NCI-H524 treated with DMSO at 0.1 percent for 48 hours (cell line): ENCODE data around the gene PITX1.

ENCODE experiments used
- DNase-seq: peaks from one replicate; lab custom pipeline; 2025; lab: John Stamatoyannopoulos, UW

Gene PITX1

GRCh38 chr5:135029477-135030122 is 4.4 kb downstream of the PITX1 start:
- no peak for DNase-seq

DNA sequence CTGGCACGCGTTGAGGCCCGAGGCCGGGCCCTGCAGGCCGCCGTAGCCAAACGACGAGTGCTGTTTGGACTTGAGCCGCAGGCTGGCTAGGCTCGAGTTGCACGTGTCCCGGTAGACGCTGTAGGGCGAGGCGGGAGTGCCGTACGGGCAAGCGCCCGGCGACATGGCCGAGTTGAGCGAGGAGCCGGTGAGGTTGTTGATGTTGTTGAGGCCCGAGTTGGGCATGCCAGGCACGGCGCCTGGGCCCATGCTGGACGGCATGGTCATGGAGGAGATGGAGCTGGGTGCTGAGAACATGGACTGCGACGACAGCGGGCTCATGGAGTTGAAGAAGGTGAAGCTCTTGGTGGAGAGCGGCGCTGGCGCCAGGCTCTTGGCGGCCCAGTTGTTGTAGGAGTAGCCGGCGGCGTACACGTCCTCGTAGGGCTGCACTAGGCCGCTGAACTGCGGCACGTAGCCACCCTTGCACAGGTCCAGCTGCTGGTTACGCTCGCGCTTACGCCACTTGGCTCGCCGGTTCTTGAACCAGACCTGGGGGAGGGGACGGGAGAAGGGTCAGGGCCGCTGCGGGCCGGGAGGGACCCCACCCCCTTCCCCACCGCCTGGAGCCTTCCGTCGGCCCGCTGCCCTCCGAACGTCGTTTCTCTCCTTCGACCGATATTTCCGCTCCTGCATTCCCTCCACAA is 5.1 kb downstream of the PITX1 start:
- DNase-seq, result no peak

DNA sequence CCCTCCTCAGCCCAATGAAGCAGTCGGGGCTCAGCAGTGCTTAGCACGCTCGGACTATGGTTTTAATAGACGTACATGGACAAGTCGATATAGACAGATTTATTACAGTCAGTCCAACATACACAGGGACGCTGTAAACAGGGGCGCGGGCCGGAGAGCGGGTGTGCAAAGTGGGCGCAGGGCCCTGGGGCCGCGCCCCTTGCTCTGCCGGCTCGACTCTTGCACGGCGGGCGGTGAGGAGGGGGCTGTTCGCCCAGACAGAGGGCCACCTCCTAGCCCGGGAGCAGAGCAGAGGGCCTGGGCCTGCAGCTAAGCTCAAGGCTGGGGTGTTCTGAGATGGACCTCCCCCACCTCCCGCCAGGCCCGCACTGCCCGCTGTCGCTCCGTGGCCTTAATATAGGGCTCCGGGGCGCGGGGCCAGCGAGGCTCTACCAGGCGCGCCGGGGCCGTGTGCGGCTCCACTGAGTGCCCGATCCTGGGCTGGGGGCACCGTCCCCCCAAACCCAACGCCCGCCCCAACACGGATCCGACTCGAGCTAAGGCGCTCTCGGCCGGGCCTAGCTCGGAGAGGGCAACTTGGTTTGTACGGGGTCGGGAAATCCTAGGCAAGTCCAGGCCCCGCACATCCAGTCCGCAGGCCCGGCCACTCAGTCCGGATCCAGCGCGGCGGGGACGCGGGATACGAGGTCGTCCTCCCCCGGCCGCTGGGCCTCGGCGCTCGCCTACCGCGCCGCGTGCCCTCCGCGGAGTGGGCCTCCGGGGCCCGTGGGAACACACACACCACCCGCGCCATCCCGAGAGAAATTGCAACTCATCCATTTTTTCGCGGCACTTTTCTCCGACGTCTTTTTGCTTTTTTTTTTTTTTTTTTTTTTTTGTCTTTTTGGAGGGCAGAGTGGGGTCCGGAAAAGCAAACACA is 6.1 kb downstream of the PITX1 start:
- no peak for DNase-seq

DNA sequence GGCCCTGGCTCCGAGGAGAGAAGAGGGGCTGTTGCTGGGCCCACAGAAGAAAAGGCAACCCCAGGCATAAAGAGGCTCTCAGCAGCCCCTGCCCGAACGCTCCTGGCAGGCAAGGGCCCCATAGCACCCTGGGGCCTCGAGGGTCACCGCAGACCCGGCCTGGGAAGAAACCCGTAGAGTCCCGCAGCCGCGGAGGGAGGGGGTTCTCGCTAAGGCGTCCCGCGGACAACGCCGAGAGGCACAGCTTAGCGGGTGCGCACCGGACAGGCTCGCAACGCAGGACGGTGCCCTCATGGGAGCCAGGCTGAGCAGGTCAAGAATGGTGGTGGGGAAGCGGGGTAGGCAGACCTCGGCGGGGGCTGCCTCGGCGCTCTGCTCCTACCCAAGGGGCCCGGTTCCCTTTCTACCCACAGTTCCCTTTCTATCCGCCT is 6.7 kb downstream of the PITX1 start:
- DNase-seq, result no peak

DNA sequence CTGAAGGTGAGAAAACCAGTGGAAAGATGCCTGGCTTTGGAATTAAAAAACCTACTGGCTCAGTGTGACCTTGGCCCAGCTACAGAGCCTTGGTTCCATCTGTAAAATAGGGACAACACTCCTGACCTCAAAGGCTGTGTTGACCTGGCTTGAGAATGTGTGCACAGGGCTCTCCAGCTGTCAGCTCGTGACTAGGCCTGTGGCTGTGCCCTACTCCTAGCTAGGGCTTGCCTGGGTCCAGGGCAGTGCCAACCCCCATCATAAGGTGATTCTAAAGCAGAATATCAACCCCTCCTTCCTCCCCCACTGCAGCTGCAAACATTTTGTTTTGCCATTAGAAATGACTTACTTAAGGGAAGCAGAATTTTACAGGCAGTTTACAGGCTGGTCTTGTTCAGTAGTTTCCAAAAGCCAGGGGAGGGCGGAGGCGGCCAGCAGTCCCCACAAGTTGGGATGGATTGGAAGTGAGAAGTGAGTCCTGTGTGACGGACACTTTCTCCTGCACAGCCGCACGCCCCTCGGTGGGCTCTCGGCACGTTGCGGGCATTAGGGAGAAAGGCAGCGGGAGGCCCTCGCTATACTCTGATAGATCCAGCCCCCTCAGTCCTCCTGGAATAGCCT is 7.3 kb downstream of the PITX1 start:
- DNase-seq, result no peak

DNA sequence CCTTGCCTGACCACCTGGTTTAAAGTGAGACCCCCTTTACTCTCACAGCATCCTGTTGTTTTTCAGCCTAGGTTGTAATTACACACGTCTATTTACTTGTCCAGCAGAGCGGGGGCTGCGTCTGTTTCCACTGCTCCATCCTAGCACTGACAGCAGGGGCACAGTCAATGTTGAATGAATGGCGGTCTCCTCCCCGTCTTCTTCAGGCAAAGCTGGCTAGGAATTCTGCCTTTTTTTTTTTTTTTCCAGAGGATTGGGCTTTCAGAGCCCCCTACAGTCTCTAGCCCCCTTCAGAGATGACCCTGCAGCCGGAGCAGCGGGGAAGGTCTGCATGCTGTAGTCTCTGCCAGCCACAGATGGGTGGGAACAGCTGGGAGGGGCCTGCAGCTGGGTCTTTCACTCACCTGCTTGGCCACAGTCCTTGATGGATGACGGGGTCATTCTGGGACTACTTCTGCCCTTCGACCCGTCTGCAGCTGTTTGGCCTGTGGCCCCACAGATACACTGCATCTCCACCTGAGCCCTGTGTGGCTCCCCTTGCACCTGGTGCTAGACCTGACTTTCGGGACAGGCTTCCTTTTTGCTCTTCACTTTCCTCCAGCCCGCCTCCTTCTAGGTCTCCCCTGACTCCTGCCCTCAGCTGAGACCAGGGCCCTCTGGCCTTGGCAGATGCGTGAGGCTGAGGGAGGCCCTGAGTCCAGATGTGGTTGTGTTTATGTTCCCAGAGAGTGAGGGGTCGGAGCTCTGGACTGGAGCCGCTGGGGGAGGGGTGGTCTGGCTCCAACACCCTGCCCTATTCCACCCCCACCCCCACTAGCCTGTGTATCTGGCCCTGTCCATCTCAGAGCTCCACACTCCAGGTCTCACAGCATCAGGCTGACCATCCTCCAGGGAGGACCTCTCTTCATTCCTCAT is 8.0 kb downstream of the PITX1 start:
- no peak for DNase-seq

- DNase-seq, result no peak
Observed at GRCh38 chr5:135024956-135025729, 8.9 kb downstream of the PITX1 start.

- DNase-seq, result no peak
Observed at GRCh38 chr5:135020111-135020895, 13.7 kb downstream of the PITX1 start.

- DNase-seq, result no peak
Observed at GRCh38 chr5:135019314-135019713, 14.7 kb downstream of the PITX1 start.

DNA sequence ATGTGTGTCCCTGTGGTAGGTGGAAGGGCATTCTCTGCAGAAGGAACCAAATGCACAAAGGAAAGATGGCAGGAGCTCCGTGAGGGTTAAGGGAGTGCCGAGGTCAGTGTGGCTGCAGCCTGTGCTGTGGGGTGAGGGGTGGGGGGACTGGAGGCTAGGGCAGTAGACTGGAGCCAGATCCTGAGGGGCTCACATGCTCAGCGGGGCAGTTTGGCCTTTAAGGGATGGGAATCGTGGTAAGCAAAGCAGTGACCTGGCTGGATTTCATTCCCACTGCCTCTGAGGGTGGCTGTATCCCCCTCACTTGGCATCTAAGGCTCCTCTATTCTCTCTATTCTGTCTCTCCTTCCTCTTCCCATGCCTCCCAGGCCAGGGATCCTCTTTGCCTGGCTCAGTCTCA is 15.6 kb downstream of the PITX1 start:
- DNase-seq, result no peak

DNA sequence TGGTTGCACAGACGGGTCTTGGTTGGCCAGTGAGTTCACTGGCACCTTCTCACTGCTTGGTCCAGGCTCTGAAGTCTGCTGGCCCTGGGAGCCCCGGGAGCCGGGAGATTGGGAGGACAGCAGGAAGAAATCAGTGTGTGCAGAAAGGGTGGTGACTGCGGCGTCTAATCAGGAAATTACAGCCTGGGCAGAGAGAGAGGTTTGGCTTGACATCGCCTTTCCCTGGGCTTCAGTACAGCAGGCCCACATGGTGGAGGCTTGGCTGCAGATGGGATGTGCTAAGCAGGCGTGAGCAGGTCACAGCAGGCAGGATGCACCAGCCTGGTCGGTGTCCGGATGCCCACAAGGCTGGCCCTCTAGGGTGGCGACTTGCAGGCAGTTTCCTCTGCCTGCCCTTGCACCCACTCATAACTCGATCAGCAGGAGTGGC is 17.2 kb downstream of the PITX1 start:
- DNase-seq, result no peak

GRCh38 chr5:135015942-135016341 is 18.1 kb downstream of the PITX1 start:
- no peak for DNase-seq

GRCh38 chr5:135013947-135014570 is 20.0 kb downstream of the PITX1 start:
- DNase-seq, result no peak

DNA sequence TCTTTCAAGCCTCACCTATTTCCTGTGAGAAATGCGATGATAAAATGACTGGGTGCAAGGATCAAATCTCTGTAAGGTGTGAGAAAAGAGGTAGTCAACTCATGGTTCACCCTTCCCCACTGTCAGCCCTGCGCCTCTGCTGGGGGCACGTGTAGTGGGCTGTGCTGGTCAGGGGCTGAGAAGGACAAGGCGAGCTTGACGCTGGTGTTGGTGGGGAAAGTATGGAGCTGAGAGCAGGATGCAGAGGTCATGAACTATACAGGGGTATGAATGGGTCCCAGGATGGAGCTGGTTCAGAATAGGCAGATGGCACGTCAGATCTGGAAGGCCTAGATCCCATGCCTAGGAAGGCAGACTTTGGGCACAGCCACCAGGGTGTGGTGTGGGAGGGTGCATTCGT is 20.6 kb downstream of the PITX1 start:
- no peak for DNase-seq

GRCh38 chr5:135012951-135013391 is 21.1 kb downstream of the PITX1 start:
- no peak for DNase-seq

DNA sequence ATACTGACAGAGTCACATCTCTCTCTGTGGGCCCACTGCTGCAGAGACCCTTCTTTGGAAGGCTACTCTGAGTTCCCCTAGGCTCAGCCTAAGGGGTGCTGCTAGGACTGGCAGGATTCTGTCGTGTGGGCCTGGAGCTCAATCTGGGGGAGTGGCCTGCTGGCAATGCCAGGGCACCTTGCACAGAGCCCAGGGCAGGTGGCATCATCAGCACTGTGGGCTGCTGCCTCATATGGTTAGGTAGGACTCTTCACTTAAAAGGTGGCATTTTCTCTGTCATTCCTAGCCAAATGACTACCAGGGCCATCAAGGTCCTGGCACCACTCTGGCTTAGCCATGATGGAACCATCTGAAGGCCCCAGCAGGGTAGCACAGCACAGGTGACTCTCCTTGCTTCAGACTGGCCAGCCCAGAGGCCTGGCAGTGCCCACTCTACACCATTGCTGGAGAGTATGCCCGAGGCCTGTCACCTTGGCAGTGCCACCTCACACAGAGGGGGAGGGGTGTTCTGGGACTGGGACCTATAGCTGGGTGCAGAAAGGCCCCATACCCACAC is 21.9 kb downstream of the PITX1 start:
- no peak for DNase-seq

- DNase-seq, result no peak
Observed at GRCh38 chr5:135011355-135012032, 22.5 kb downstream of the PITX1 start.
